DMS153 treated with DMSO at 0.1 percent for 48 hours (cell line): Measurements from ENCODE around the gene SAMHD1.
"Not testable (repeated sequence)": the region's sequence is repeated elsewhere in the genome, so short reads cannot be mapped to it uniquely, and the experiment has no call there.

Experiments
- DNase-seq: peaks from one replicate; lab custom pipeline; 2025; ENCODE audit not compliant: unreplicated experiment; lab: John Stamatoyannopoulos, UW

Gene SAMHD1

DNA sequence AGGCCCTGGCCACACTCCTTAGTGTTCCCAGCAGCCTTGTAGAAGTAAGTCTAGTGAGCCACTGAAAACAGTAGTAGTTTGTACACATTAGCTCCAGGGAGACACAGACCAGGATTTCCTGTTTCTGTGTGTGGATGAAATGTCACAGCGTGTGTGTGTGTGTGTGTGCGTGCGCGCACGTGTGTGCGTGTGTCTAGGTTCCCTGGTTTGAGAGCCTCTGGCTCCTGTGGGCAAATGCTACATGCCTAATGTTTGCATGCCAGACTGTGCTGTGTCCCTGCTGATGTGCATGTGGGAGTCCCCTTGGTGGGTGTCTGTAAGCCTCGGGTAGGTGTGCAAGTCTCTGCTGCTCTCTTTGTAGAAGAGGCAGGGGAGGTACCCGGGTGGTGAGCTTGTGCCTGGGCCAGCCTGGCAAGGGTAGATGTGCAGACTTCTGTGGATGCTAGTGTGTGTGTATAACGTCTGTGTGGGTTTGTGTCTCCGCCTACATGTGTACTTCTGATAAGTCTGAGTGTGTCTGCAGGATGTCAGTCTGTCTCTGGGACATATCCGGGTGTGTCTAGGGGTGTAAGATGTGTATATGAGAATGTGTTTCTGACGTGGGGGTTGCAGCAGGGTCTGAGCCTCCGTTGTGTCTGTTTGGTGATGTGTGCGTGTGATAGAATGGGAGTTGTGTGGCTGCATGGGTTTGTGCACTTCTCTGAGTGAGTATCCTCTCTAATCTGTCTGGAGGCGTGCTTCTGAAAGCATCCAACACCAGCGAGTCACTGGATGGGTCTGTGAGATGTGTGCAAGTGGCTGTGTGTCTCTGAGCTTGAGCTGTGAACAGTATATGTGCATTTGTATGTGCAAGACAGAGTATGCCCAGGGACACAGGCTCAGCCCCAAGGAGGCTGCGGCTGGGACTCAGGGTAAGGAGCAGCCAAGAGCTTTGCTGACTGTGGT lies 94.5 kb downstream of the SAMHD1 start:
- DNase-seq, result no peak

- no peak for DNase-seq
Observed at GRCh38 chr20:36856195-36856594, 95.3 kb downstream of the SAMHD1 start.

DNA sequence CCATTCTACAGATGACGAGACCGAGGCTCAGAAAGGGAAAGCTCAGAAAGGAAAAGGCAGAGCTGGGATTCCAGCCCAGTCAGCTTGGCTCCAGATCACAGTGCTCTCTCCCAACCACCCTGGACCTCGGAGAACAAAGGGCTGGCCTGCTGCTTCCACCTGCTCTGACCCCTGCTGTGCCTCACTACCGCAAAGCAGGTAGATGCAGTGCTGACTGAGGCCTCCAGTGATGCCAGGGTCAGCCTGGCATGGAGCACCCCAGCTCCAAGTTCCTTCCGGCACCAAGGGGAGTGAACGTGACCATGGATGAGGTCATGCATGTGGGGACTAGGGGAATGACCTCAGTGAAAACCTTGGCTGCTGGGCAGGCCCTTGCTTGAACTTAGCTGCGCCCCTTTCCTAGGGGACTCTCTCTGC lies 96.3 kb downstream of the SAMHD1 start:
- no peak for DNase-seq

GRCh38 chr20:36854348-36855240 lies 96.9 kb downstream of the SAMHD1 start:
- no peak for DNase-seq

- no peak for DNase-seq
Observed at GRCh38 chr20:36852187-36852586, 99.3 kb downstream of the SAMHD1 start.

GRCh38 chr20:36851490-36851889 lies 100.0 kb downstream of the SAMHD1 start:
- DNase-seq, result no peak

GRCh38 chr20:36850759-36851158 lies 100.7 kb downstream of the SAMHD1 start:
- DNase-seq, result no peak

- DNase-seq, result no peak
Observed at GRCh38 chr20:36849333-36850065, 102.0 kb downstream of the SAMHD1 start.

- no peak for DNase-seq
Observed at GRCh38 chr20:36848677-36849076, 102.8 kb downstream of the SAMHD1 start.

DNA sequence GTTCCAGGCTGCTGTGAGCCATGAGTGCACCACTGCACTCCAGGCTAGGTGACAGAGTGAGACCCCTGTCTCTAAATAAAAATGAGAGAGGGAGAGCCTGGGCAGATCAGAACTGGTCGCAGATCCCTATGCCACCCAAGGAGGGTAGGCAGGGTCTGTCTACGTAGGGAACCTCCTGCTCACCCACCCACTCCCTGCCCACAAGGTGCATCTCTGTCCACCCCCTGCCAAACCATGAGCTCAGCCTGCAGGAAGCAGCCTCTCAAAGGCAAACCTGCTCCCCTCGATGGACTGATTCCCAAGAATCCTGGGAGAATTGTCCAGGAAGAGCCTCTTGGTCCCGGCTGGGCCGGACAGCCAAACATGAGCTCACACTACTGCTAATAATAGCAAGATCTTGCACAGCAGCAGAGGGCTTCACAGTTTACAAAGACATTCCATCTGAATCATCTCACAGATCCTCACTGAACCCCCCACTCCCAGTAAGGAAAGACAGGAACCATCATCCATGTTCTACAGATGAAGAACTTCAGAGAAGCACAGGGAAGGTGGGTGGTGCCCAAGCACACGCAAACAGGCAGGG lies 103.3 kb downstream of the SAMHD1 start:
- DNase-seq, result no peak

DNA sequence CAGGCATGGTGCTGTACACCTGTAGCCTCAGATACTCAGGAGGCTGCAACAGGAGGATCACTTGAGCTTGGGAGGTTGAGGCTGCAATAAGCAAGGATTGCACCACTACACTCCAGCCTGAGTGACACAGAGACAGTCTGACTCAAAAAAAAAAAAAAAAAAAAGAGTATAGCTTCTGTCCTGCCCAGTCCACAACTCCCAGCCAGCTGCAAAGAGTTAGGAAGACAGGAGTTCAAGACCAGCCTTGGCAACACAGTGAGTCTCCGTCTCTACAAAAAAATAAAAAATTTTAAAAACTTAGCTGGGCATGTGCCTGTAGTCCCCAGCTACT lies 103.8 kb downstream of the SAMHD1 start:
- DNase-seq, result no peak

- no peak for DNase-seq
Observed at GRCh38 chr20:36847009-36847709, 104.3 kb downstream of the SAMHD1 start.

DNA sequence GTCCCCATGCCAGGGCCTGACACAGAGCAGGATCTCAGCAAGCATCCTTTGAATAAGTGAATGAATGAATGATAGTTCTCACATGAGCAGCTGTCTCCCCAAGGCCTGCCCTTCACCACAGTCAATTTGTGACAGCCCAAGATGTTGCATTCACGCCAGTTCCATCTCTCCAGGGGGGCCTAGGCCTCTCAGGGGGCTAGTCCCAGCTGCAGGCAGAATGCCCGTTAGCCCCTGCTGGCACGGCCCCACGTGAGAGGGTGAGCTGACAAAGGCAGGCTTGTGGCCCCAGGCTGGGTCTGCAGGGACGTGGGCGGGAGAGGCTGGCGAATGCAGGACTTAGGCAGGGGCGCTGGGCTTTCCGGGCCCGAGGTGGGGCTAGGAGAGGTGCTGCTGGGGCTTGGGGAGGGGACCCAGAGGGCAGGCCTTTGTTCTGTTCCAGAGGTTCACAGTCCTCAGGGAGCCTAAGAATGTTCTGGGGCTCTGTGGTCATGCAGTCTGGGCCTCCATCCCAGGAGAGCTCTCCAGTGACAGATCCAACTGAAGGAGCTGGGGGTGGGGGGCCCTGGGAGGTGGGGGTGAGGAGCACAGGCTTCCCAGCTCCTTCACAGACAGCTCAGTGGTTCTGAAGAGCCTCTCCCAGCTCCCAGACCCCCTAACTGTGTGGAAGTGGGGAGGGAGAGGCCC lies 106.1 kb downstream of the SAMHD1 start:
- DNase-seq, result no peak

GRCh38 chr20:36841030-36841429 lies 110.5 kb downstream of the SAMHD1 start:
- DNase-seq, result not testable (repeated sequence)
